HCT116 (cell line): ENCODE measurements around the gene VEGFA. TPM values are rescaled to one million over a fixed set of nuclear protein-coding genes. Genes with fewer than 3 reads are reported as not detected.
A peak's percentile ranks its signal among the peaks of the same experiment; 100 is the strongest.

Experiments
- ATAC-seq: fragments of 200-7000 bp; cut with Tn5 transposase; 2 replicates; pipeline ENCODE4 v1.9.1; 2020; ENCODE audit warnings: mild to moderate bottlenecking, moderate library complexity
- BruUV-seq: library from RNA; stranded (reverse); fragments of 400-500 nt; replicated peaks from 2 replicates; lab custom pipeline; 2021; lab: Mats Ljungman, UMichigan
- CTCF ChIA-PET: fragments of 300-600 bp; sonication (Branson Sonifier 250); formaldehyde crosslinking; loops from one replicate; lab custom pipeline; 2021; ENCODE audit warnings: antibody characterized with exemption; lab: Charles Lee
- POLR2A ChIA-PET: fragments of 300-600, 350-600 bp; sonication (Branson Sonifier 250); formaldehyde crosslinking; loops from one replicate; lab custom pipeline; 2021; ENCODE audit warnings: antibody characterized with exemption; lab: Charles Lee
- RAD21 ChIA-PET, 2 experiments: fragments of 300-600 bp; sonication (Branson Sonifier 250); formaldehyde crosslinking; loops; one replicate each; lab custom pipeline; 2023; ENCODE audit warnings: low total read pairs in 2 of 2; ENCODE audit not compliant: uncharacterized antibody in 2 of 2, unreplicated experiment in 2 of 2, low non-redundant PET in 1 of 2; lab: Charles Lee
- DNase-seq: peaks from one replicate; pipeline ENCODE4 v3.0.0-alpha.2; 2010; ENCODE audit warnings: low read depth, low spot score
- H2AFZ ChIP-seq: fragments of 200-600 bp; shearing (Covaris generic), sonication (generic); 2 replicates; pipeline ENCODE4 v1.6.1; 2017; ENCODE audit warnings: low read depth, mixed run types, mixed read lengths, antibody characterized with exemption, low read length; ENCODE audit not compliant: poor library complexity, severe bottlenecking
- H3K27ac ChIP-seq: 2 replicates; pipeline ENCODE4 v1.5.1; 2012; ENCODE audit warnings: low read depth, low read length
- H3K27me3 ChIP-seq: fragments of 200-600 bp; sonication (generic); 2 replicates; pipeline ENCODE4 v1.6.1; 2016; ENCODE audit warnings: mixed run types, low read length, mixed read lengths; ENCODE audit not compliant: insufficient read depth
- H3K36me3 ChIP-seq, 2 experiments: fragments of 200-500 bp in 1 of 2; fragments of 200-600 bp in 1 of 2; sonication (Bioruptor generic) in 1 of 2; sonication (generic) in 1 of 2; 2 replicates each; pipeline versions ENCODE4 v1.5.1 to v1.6.1; 2014 to 2016; ENCODE audit warnings: low read length in 2 of 2, inconsistent platforms in 1 of 2, mixed read lengths in 1 of 2, mixed run types in 1 of 2; ENCODE audit not compliant: insufficient read depth in 2 of 2, control insufficient read depth in 1 of 2
- H3K4me1 ChIP-seq, 2 experiments: fragments of 200-600 bp in 1 of 2; sonication (generic) in 1 of 2; 2 replicates each; pipeline versions ENCODE4 v1.5.1 to v1.6.1; 2012 to 2017; ENCODE audit warnings: low read length in 2 of 2, inconsistent platforms in 1 of 2, mild to moderate bottlenecking in 1 of 2, mixed read lengths in 1 of 2, mixed run types in 1 of 2, moderate library complexity in 1 of 2; ENCODE audit not compliant: insufficient read depth in 2 of 2, control insufficient read depth in 1 of 2
- H3K4me2 ChIP-seq: fragments of 200-600 bp; sonication (generic); 2 replicates; pipeline ENCODE4 v1.6.1; 2017; ENCODE audit warnings: mixed run types, low read length, mixed read lengths
- H3K4me3 ChIP-seq, 2 experiments: fragments of 200-600 bp in 1 of 2; sonication (generic) in 1 of 2; replicated peaks in 1 of 2; 2 replicates each; pipeline ENCODE4 v1.5.1; 2011 to 2016; ENCODE audit warnings: low read length in 2 of 2, control low read depth in 1 of 2, low read depth in 1 of 2, mild to moderate bottlenecking in 1 of 2, mixed read lengths in 1 of 2, mixed run types in 1 of 2
- H3K79me2 ChIP-seq: fragments of 200-600 bp; sonication (generic); 2 replicates; pipeline ENCODE4 v1.6.1; 2017; ENCODE audit warnings: mild to moderate bottlenecking, mixed run types, low read length, moderate library complexity, mixed read lengths; ENCODE audit not compliant: insufficient read depth
- H3K9ac ChIP-seq: fragments of 200-600 bp; sonication (generic); 2 replicates; pipeline ENCODE4 v1.6.1; 2016; ENCODE audit warnings: low read length, mixed read lengths
- H3K9me2 ChIP-seq: fragments of 200-600 bp; sonication (generic), shearing (Covaris generic); 2 replicates; pipeline ENCODE4 v1.6.1; 2017; ENCODE audit warnings: mixed run types, mild to moderate bottlenecking, moderate library complexity; ENCODE audit not compliant: insufficient read depth
- H3K9me3 ChIP-seq, 2 experiments: fragments of 200-500 bp in 1 of 2; fragments of 200-600 bp in 1 of 2; sonication (Bioruptor generic) in 1 of 2; sonication (generic) in 1 of 2; 2 replicates each; pipeline ENCODE4 v1.6.1; 2014 to 2017; ENCODE audit warnings: low read length in 2 of 2, mixed read lengths in 2 of 2, inconsistent platforms in 1 of 2, low read depth in 1 of 2, mild to moderate bottlenecking in 1 of 2, mixed run types in 1 of 2, moderate library complexity in 1 of 2; ENCODE audit not compliant: control insufficient read depth in 1 of 2, insufficient read depth in 1 of 2
- H4K20me1 ChIP-seq: fragments of 200-600 bp; sonication (generic), shearing (Covaris generic); 2 replicates; pipeline ENCODE4 v1.6.1; 2017; ENCODE audit warnings: mixed run types, mild to moderate bottlenecking, moderate library complexity; ENCODE audit not compliant: insufficient read depth
- CEBPB ChIP-seq: IDR thresholded peaks from 2 replicates; pipeline ENCODE4 v1.6.1; 2012; ENCODE audit warnings: low read depth
- EGR1 ChIP-seq: IDR thresholded peaks from 2 replicates; pipeline ENCODE4 v1.6.1; 2012; ENCODE audit warnings: low read depth
- ELF1 ChIP-seq: IDR thresholded peaks from 2 replicates; pipeline ENCODE4 v1.6.1; 2012; ENCODE audit warnings: low read depth, borderline replicate concordance
- EZH2 ChIP-seq: fragments of 200-600 bp; sonication (generic); IDR thresholded peaks from 2 replicates; pipeline ENCODE4 v1.6.1; 2017; ENCODE audit warnings: antibody characterized with exemption, mixed run types
- FOSL1 ChIP-seq: IDR thresholded peaks from 2 replicates; pipeline ENCODE4 v1.6.1; 2012; ENCODE audit warnings: low read depth
- JUND ChIP-seq: IDR thresholded peaks from 2 replicates; pipeline ENCODE4 v1.6.1; 2012
- POLR2A ChIP-seq: IDR thresholded peaks from 2 replicates; pipeline ENCODE4 v1.7.0; 2011; ENCODE audit warnings: borderline replicate concordance; ENCODE audit not compliant: insufficient read depth, insufficient read length; ENCODE audit errors: extremely low read depth
- POLR2AphosphoS5 ChIP-seq: IDR thresholded peaks from 2 replicates; pipeline ENCODE4 v1.6.1; 2011; ENCODE audit warnings: mild to moderate bottlenecking, low read depth, low read length, moderate library complexity
- RAD21 ChIP-seq: IDR thresholded peaks from 2 replicates; pipeline ENCODE4 v1.6.1; 2012; ENCODE audit warnings: low read depth, mild to moderate bottlenecking
- SIN3A ChIP-seq: IDR thresholded peaks from 2 replicates; pipeline ENCODE4 v1.6.1; 2012; ENCODE audit warnings: low read depth
- SP1 ChIP-seq: IDR thresholded peaks from 2 replicates; pipeline ENCODE4 v1.6.1; 2012; ENCODE audit warnings: low read depth
- TCF7L2 ChIP-seq: IDR thresholded peaks from 2 replicates; pipeline ENCODE4 v1.7.0; 2011; ENCODE audit warnings: borderline replicate concordance, inconsistent platforms; ENCODE audit not compliant: insufficient read depth, insufficient read length; ENCODE audit errors: extremely low read depth
- YY1 ChIP-seq: IDR thresholded peaks from 2 replicates; pipeline ENCODE4 v1.6.1; 2011; ENCODE audit warnings: low read length, low read depth, moderate library complexity, mild to moderate bottlenecking; ENCODE audit not compliant: insufficient replicate concordance; ENCODE audit errors: extremely low read depth
- ZBTB33 ChIP-seq: IDR thresholded peaks from 2 replicates; pipeline ENCODE4 v1.6.1; 2011; ENCODE audit warnings: mild to moderate bottlenecking, low read length, moderate library complexity; ENCODE audit not compliant: insufficient replicate concordance; ENCODE audit errors: extremely low read depth
- ZFX ChIP-seq: fragments of 450-650 bp; IDR thresholded peaks from 2 replicates; pipeline ENCODE4 v1.6.1; 2017
- intact Hi-C: fragments of 100-400 bp; cut with micrococcal nuclease; formaldehyde crosslinking; loops from 2 replicates; pipeline ENCODE4 v1.10.0; 2022
- total RNA-seq: library from RNA; stranded (reverse); gene quantifications from one replicate; pipeline ENCODE4 v1.2.1, GENCODE V29; 2021; ENCODE audit not compliant: unreplicated experiment
- TF ChIP-seq, protein P1 (sequence below): IDR thresholded peaks from 2 replicates; pipeline ENCODE4 v1.6.1; 2012; ENCODE audit warnings: low read depth
- TF ChIP-seq, protein P2 (sequence below): IDR thresholded peaks from 2 replicates; pipeline ENCODE4 v1.6.1; 2012

VEGFA gene
- total RNA-seq, 1 experiment from 2014 or later: 112 TPM

DNA sequence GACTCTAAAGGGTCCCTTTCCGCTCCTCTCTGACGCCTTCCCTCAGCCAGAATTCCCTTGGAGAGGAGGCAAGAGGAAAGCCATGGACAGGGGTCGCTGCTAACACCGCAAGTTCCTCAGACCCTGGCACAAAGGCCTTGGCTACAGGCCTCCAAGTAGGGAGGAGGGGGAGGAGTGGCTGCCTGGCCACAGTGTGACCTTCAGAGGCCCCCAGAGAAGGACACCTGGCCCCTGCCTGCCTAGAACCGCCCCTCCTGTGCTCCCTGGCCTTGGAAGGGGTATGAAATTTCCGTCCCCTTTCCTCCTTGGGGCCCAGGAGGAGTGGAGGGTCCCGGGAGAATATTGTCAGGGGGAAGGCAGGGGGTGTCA is 2.7 kb downstream of the VEGFA start:
- Histone ChIP-seq H2AFZ (no peak overlapping the region), H3K79me2 (peaks cover 74% of the 10 kb centered on the region), H3K9me3 (no peaks in the 10 kb centered on the region), H3K4me3 (peak overlapping the region; percentile 93), H3K36me3 (peaks cover 11 to 20% of the 10 kb centered on the region in 2 experiments), H3K27me3 (no peaks in the 10 kb centered on the region), H3K4me2 (peak overlapping the region; percentile 88), H4K20me1 (no peaks in the 10 kb centered on the region), H3K9ac (peak overlapping the region; percentile 89), H3K27ac (peak overlapping the region; percentile 95), H3K4me1 (peaks cover 38 to 50% of the 10 kb centered on the region in 2 experiments), H3K9me2 (no peaks in the 10 kb centered on the region)
- TF ChIP-seq SP1 (no peak), ZBTB33 (no peak), EGR1 (no peak), EZH2 (no peak), YY1 (no peak), JUND (no peak), SIN3A (no peak), POLR2A (no peak), POLR2AphosphoS5 (no peak), RAD21 (no peak), ELF1 (no peak), FOSL1 (no peak), ZFX (no peak), TCF7L2 (no peak), CEBPB (no peak)
- TF ChIP-seq, protein P1, sequence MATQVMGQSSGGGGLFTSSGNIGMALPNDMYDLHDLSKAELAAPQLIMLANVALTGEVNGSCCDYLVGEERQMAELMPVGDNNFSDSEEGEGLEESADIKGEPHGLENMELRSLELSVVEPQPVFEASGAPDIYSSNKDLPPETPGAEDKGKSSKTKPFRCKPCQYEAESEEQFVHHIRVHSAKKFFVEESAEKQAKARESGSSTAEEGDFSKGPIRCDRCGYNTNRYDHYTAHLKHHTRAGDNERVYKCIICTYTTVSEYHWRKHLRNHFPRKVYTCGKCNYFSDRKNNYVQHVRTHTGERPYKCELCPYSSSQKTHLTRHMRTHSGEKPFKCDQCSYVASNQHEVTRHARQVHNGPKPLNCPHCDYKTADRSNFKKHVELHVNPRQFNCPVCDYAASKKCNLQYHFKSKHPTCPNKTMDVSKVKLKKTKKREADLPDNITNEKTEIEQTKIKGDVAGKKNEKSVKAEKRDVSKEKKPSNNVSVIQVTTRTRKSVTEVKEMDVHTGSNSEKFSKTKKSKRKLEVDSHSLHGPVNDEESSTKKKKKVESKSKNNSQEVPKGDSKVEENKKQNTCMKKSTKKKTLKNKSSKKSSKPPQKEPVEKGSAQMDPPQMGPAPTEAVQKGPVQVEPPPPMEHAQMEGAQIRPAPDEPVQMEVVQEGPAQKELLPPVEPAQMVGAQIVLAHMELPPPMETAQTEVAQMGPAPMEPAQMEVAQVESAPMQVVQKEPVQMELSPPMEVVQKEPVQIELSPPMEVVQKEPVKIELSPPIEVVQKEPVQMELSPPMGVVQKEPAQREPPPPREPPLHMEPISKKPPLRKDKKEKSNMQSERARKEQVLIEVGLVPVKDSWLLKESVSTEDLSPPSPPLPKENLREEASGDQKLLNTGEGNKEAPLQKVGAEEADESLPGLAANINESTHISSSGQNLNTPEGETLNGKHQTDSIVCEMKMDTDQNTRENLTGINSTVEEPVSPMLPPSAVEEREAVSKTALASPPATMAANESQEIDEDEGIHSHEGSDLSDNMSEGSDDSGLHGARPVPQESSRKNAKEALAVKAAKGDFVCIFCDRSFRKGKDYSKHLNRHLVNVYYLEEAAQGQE: no peak
- TF ChIP-seq, protein P2, sequence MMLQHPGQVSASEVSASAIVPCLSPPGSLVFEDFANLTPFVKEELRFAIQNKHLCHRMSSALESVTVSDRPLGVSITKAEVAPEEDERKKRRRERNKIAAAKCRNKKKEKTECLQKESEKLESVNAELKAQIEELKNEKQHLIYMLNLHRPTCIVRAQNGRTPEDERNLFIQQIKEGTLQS: no peak
- BruUV-seq: no TSS peak
- ATAC-seq (no peak), DNase-seq (no peak)
- intact Hi-C loops: loop anchor here (5.0 kb wide), 2 partner anchors 65 to 145 kb away; partner anchors contain the start of gene GTPBP2
- ChIA-PET CTCF (interaction anchor here (0.6 to 2.8 kb wide), 5 partner anchors 105 to 306 kb away, joined by 3 to 18 read pairs (median 3); no protein-coding TSS in a partner anchor), POLR2A (interaction anchor here (1.1 to 2.2 kb wide), 4 partner anchors 14 to 226 kb away, joined by 3 to 7 read pairs (median 3); partner anchors contain the start of gene GTPBP2), RAD21 (interaction anchor here in 1 of 2 experiments (1.3 to 1.5 kb wide), 2 partner anchors 301 to 306 kb away, joined by 3 read pairs; no protein-coding TSS in a partner anchor)
